HEK293 (cell line): ENCODE data around the gene MS4A15.

Source experiments
- ZNF473 ChIP-seq: fragments of 450-650 bp; formaldehyde crosslinking; IDR thresholded peaks from 2 replicates; pipeline ENCODE4 v1.5.1; 2017; ENCODE audit warnings: missing biosample characterization, missing genetic modification characterization
- ZNF514 ChIP-seq: fragments of 450-650 bp; formaldehyde crosslinking; IDR thresholded peaks from 2 replicates; pipeline ENCODE4 v1.5.1; 2016; ENCODE audit warnings: missing biosample characterization, missing genetic modification characterization
- TF ChIP-seq, protein P1 (sequence below): fragments of 450-650 bp; formaldehyde crosslinking; IDR thresholded peaks from 2 replicates; pipeline ENCODE4 v1.5.1; 2016; ENCODE audit warnings: missing biosample characterization, missing genetic modification characterization

DNA sequence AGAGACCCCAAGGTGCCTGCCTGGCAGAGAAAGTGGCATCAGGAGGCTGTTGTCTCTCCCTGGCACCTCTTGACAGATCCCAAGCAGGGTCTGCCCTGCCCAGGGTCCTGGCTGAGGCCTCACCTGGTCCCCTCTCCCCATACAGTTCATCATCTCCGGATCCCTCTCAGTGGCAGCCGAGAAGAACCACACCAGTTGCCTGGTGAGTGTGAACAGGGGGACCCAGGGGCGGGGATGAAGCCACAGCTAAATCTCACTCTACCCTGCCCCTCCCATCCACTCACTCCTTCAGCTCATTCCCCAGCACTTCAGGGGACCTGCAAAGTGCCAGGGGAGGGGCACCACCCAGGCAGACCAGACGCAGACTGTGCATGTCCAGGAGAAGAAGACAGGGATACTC, 14.5 kb downstream of the MS4A15 start:
- TF ChIP-seq, protein P1, sequence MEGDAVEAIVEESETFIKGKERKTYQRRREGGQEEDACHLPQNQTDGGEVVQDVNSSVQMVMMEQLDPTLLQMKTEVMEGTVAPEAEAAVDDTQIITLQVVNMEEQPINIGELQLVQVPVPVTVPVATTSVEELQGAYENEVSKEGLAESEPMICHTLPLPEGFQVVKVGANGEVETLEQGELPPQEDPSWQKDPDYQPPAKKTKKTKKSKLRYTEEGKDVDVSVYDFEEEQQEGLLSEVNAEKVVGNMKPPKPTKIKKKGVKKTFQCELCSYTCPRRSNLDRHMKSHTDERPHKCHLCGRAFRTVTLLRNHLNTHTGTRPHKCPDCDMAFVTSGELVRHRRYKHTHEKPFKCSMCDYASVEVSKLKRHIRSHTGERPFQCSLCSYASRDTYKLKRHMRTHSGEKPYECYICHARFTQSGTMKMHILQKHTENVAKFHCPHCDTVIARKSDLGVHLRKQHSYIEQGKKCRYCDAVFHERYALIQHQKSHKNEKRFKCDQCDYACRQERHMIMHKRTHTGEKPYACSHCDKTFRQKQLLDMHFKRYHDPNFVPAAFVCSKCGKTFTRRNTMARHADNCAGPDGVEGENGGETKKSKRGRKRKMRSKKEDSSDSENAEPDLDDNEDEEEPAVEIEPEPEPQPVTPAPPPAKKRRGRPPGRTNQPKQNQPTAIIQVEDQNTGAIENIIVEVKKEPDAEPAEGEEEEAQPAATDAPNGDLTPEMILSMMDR (tag by site-specific recombination) = no peak
- TF ChIP-seq ZNF514 (tag by site-specific recombination) = no peak
- no peak for TF ChIP-seq ZNF473 (tag by site-specific recombination)
